CD4-positive, alpha-beta memory T cell (primary cell): Measurements from ENCODE around the gene LRWD1. TPM values are rescaled to one million over a fixed set of nuclear protein-coding genes. Genes with fewer than 3 reads are reported as not detected.

Experiments used
- CTCF ChIA-PET: fragments of 350-600 bp; sonication (Branson Sonifier 250); formaldehyde crosslinking; loops from one replicate; lab custom pipeline; 2021; ENCODE audit warnings: inconsistent platforms; ENCODE audit not compliant: partially characterized antibody; lab: Charles Lee
- POLR2A ChIA-PET: fragments of 350-600 bp; sonication (Branson Sonifier 250); formaldehyde crosslinking; loops from one replicate; lab custom pipeline; 2021; ENCODE audit not compliant: partially characterized antibody; lab: Charles Lee
- DNase-seq, 5 donors: peaks; one replicate each; pipeline versions ENCODE4 v3.0.0 to v3.0.0-alpha.2; 2020 to 2022; ENCODE audit warnings: mixed read lengths in 1 of 5
- H3K27ac ChIP-seq: one replicate; pipeline ENCODE4 v1.7.0; 2013; ENCODE audit warnings: low read depth, low read length
- H3K27me3 ChIP-seq: 2 replicates; pipeline ENCODE4 v1.7.0; 2013; ENCODE audit warnings: mild to moderate bottlenecking, low read length, moderate library complexity; ENCODE audit not compliant: insufficient read depth
- H3K36me3 ChIP-seq: 2 replicates; pipeline ENCODE4 v1.7.0; 2013; ENCODE audit warnings: mild to moderate bottlenecking, low read length, moderate library complexity; ENCODE audit not compliant: insufficient read depth
- H3K4me1 ChIP-seq: 2 replicates; pipeline ENCODE4 v1.7.0; 2013; ENCODE audit warnings: mild to moderate bottlenecking, low read length, moderate library complexity; ENCODE audit not compliant: insufficient read depth
- H3K4me3 ChIP-seq, 2 donors: one replicate each; pipeline ENCODE4 v1.7.0; 2013; ENCODE audit warnings: low read length in 2 of 2, mild to moderate bottlenecking in 1 of 2
- H3K9me3 ChIP-seq, 2 donors: one replicate each; pipeline ENCODE4 v1.7.0; 2013; ENCODE audit warnings: low read length in 2 of 2, control low read depth in 1 of 2; ENCODE audit not compliant: control insufficient read depth in 1 of 2
- H3K27ac Mint-ChIP-seq, 7 donors: one replicate each; pipeline ENCODE4 v1.8.0; 2020 to 2021; ENCODE audit warnings: mixed read lengths in 7 of 7, mild to moderate bottlenecking in 6 of 7, inconsistent platforms in 3 of 7, moderate library complexity in 3 of 7
- H3K27me3 Mint-ChIP-seq, 2 donors: one replicate each; pipeline ENCODE4 v1.8.0; 2020 to 2021; ENCODE audit warnings: mixed read lengths in 2 of 2
- H3K36me3 Mint-ChIP-seq, 2 donors: one replicate each; pipeline ENCODE4 v1.8.0; 2020 to 2021; ENCODE audit warnings: mixed read lengths in 2 of 2, inconsistent platforms in 1 of 2, mild to moderate bottlenecking in 1 of 2
- H3K4me1 Mint-ChIP-seq, 4 donors: one replicate each; pipeline ENCODE4 v1.8.0; 2020 to 2021; ENCODE audit warnings: mixed read lengths in 4 of 4, mild to moderate bottlenecking in 1 of 4
- H3K4me3 Mint-ChIP-seq, 8 donors: one replicate each; pipeline ENCODE4 v1.8.0; 2020 to 2021; ENCODE audit warnings: mixed read lengths in 8 of 8, mild to moderate bottlenecking in 7 of 8, moderate library complexity in 6 of 8, inconsistent platforms in 3 of 8
- H3K9me3 Mint-ChIP-seq, 8 donors: one replicate each; pipeline ENCODE4 v1.8.0; 2020 to 2021; ENCODE audit warnings: mixed read lengths in 8 of 8, mild to moderate bottlenecking in 5 of 8, inconsistent platforms in 3 of 8, moderate library complexity in 1 of 8
- intact Hi-C: fragments of 100-400 bp; cut with micrococcal nuclease; formaldehyde crosslinking; loops from one replicate; pipeline ENCODE4 v1.15.1; 2023
- polyA plus RNA-seq, 2 donors: library from polyadenylated mRNA; unstranded; fragments of 300-500 nt; fragmentation: Illumina TruSeq; gene quantifications; one replicate each; pipeline ENCODE4 v1.2.3, GENCODE V29; 2021
- total RNA-seq, 2 experiments: library from RNA; stranded (reverse); gene quantifications; one replicate each; pipeline ENCODE4 v1.2.3, GENCODE V29; 2021

LRWD1 gene
- total and polyA plus RNA-seq, 4 experiments from 2014 or later: 12.9 to 28.5 (median 20.6) TPM

- ChIA-PET CTCF (interaction anchor here (1.3 to 2.9 kb wide), 2 partner anchors 10 to 36 kb away, joined by 7 to 12 read pairs; no protein-coding TSS in a partner anchor), POLR2A (interaction anchor here (1.1 to 2.1 kb wide), 3 partner anchors 13 to 28 kb away, joined by 3 to 6 read pairs (median 5); no protein-coding TSS in a partner anchor)
- intact Hi-C loops: no loop called here
- peaks cover 9 to 25% of the 10 kb centered on the region in 2 donors for H3K36me3 Mint-ChIP-seq
- Histone ChIP-seq H3K27me3 (no peaks in the 10 kb centered on the region), H3K4me3 (no peak overlapping the region), H3K9me3 (no peaks in the 10 kb centered on the region), H3K36me3 (peaks cover 5% of the 10 kb centered on the region), H3K27ac (no peak overlapping the region), H3K4me1 (peaks cover 2% of the 10 kb centered on the region)
- no peaks in the 10 kb centered on the region for H3K9me3 Mint-ChIP-seq
- H3K27me3 Mint-ChIP-seq: no peaks in the 10 kb centered on the region
- H3K27ac Mint-ChIP-seq: no peak overlapping the region
- DNase-seq: no peak
- no peak overlapping the region for H3K4me3 Mint-ChIP-seq
- H3K4me1 Mint-ChIP-seq: peaks cover 3 to 10% (median 5%) of the 10 kb centered on the region in 4 donors
These were observed 24.6 kb upstream of the LRWD1 start for GRCh38 chr7:102439963-102440795.

- Mint-ChIP-seq H3K36me3 (peaks cover 5 to 32% of the 10 kb centered on the region in 2 donors), H3K4me1 (peaks cover 0 to under 1% (median 0%) of the 10 kb centered on the region in 4 donors), H3K9me3 (no peaks in the 10 kb centered on the region), H3K27me3 (no peaks in the 10 kb centered on the region), H3K4me3 (no peak overlapping the region), H3K27ac (peak overlapping the region in 5 of 7 donors; percentile 23 to 89 (median 50))
- ChIA-PET POLR2A (interaction anchor here (1.1 kb wide), 1 partner anchor 19 kb away, joined by 3 read pairs; the partner anchor contains the start of gene ALKBH4), CTCF (interaction anchor here (1.0 to 2.1 kb wide), 3 partner anchors 30 to 40 kb away, joined by 3 to 8 read pairs (median 4); no protein-coding TSS in a partner anchor)
- H3K27me3 ChIP-seq: no peaks in the 10 kb centered on the region
- intact Hi-C loops: no loop called here
- no peak overlapping the region for H3K4me3 ChIP-seq
- no peaks in the 10 kb centered on the region for H3K4me1 ChIP-seq
- DNase-seq: no peak
- H3K36me3 ChIP-seq: peaks cover 7% of the 10 kb centered on the region
- no peaks in the 10 kb centered on the region for H3K9me3 ChIP-seq
- no peak overlapping the region for H3K27ac ChIP-seq
These were observed 19.7 kb upstream of the LRWD1 start for GRCh38 chr7:102444961-102445673.

- POLR2A ChIA-PET: interaction anchor here (1.1 kb wide), 1 partner anchor 18 kb away, joined by 3 read pairs; the partner anchor contains the start of gene ALKBH4
- CTCF ChIA-PET: interaction anchor here (1.0 kb wide), 1 partner anchor 41 kb away, joined by 3 read pairs; no protein-coding TSS in a partner anchor
- Mint-ChIP-seq H3K36me3 (peaks cover 5 to 32% of the 10 kb centered on the region in 2 donors), H3K4me1 (peaks cover 0 to 4% (median 2%) of the 10 kb centered on the region in 4 donors), H3K4me3 (no peak overlapping the region), H3K27ac (peak overlapping the region in 1 of 7 donors; percentile 52), H3K9me3 (no peaks in the 10 kb centered on the region), H3K27me3 (no peaks in the 10 kb centered on the region)
- intact Hi-C loops: no loop called here
- H3K36me3 ChIP-seq: peaks cover 7% of the 10 kb centered on the region
- no peak overlapping the region for H3K4me3 ChIP-seq
- H3K4me1 ChIP-seq: no peaks in the 10 kb centered on the region
- no peak overlapping the region for H3K27ac ChIP-seq
- no peaks in the 10 kb centered on the region for H3K27me3 ChIP-seq
- no peaks in the 10 kb centered on the region for H3K9me3 ChIP-seq
- DNase-seq: no peak
These were observed 19.1 kb upstream of the LRWD1 start for GRCh38 chr7:102445674-102446071.

- DNase-seq: no peak
- Histone ChIP-seq H3K4me3 (no peak overlapping the region), H3K9me3 (no peaks in the 10 kb centered on the region), H3K4me1 (no peaks in the 10 kb centered on the region), H3K36me3 (peaks cover 7% of the 10 kb centered on the region), H3K27me3 (no peaks in the 10 kb centered on the region), H3K27ac (no peak overlapping the region)
- intact Hi-C loops: no loop called here
- Mint-ChIP-seq H3K36me3 (peaks cover 3 to 31% of the 10 kb centered on the region in 2 donors), H3K27me3 (no peaks in the 10 kb centered on the region), H3K4me1 (peaks cover 0 to 4% (median 2%) of the 10 kb centered on the region in 4 donors), H3K4me3 (no peak overlapping the region), H3K9me3 (no peaks in the 10 kb centered on the region), H3K27ac (no peak overlapping the region)
- POLR2A ChIA-PET: interaction anchor here (1.1 kb wide), 1 partner anchor 17 kb away, joined by 3 read pairs; the partner anchor contains the start of gene ALKBH4
- CTCF ChIA-PET: interaction anchor here (1.7 to 7.2 kb wide), 2 partner anchors 12 to 33 kb away, joined by 3 to 134 read pairs; partner anchors contain the start of gene ORAI2
These were observed 18.2 kb upstream of the LRWD1 start for GRCh38 chr7:102446387-102447156.

GRCh38 chr7:102447311-102447710 lies 17.5 kb upstream of the LRWD1 start:
- Mint-ChIP-seq H3K36me3 (peaks cover 0 to 26% of the 10 kb centered on the region in 2 donors), H3K4me1 (peaks cover 0 to 4% (median 2%) of the 10 kb centered on the region in 4 donors), H3K27ac (no peak overlapping the region), H3K27me3 (no peaks in the 10 kb centered on the region), H3K9me3 (no peaks in the 10 kb centered on the region), H3K4me3 (no peak overlapping the region)
- intact Hi-C loops: no loop called here
- Histone ChIP-seq H3K4me3 (no peak overlapping the region), H3K27me3 (no peaks in the 10 kb centered on the region), H3K36me3 (peaks cover 7% of the 10 kb centered on the region), H3K27ac (no peak overlapping the region), H3K9me3 (no peaks in the 10 kb centered on the region), H3K4me1 (no peaks in the 10 kb centered on the region)
- CTCF ChIA-PET: interaction anchor here (1.7 to 7.2 kb wide), 3 partner anchors 13 to 41 kb away, joined by 3 to 134 read pairs (median 96); partner anchors contain the start of gene ORAI2
- POLR2A ChIA-PET: no interaction called here
- no peak for DNase-seq

- Histone ChIP-seq H3K27ac (no peak overlapping the region), H3K9me3 (no peaks in the 10 kb centered on the region), H3K36me3 (peaks cover 7% of the 10 kb centered on the region), H3K27me3 (no peaks in the 10 kb centered on the region), H3K4me1 (no peaks in the 10 kb centered on the region), H3K4me3 (no peak overlapping the region)
- intact Hi-C loops: loop anchor here (1.0 kb wide), 1 partner anchor 45 kb away; no protein-coding TSS in a partner anchor
- no peak for DNase-seq
- CTCF ChIA-PET: interaction anchor here (1.6 to 7.2 kb wide), 7 partner anchors 10 to 58 kb away, joined by 5 to 134 read pairs (median 7); partner anchors contain the start of gene PRKRIP1
- peaks cover 0 to 23% of the 10 kb centered on the region in 2 donors for H3K36me3 Mint-ChIP-seq
- peaks cover 0 to 4% (median 2%) of the 10 kb centered on the region in 4 donors for H3K4me1 Mint-ChIP-seq
- no peak overlapping the region for H3K4me3 Mint-ChIP-seq
- no peaks in the 10 kb centered on the region for H3K27me3 Mint-ChIP-seq
- POLR2A ChIA-PET: interaction anchor here (1.8 kb wide), 2 partner anchors 23 to 33 kb away, joined by 11 to 13 read pairs; no protein-coding TSS in a partner anchor
- no peak overlapping the region for H3K27ac Mint-ChIP-seq
- H3K9me3 Mint-ChIP-seq: no peaks in the 10 kb centered on the region
These were observed 15.6 kb upstream of the LRWD1 start for GRCh38 chr7:102449136-102449535.
